Regular cardiac myocyte (primary cell): ENCODE results near the gene IGSF9B. TPM values are rescaled to one million over a fixed set of nuclear protein-coding genes. Genes with fewer than 3 reads are reported as not detected.

Experiments used
- total RNA-seq: library from RNA; depleted of rRNA; stranded (reverse); fragments of >200 nt; gene quantifications from 2 replicates; pipeline ENCODE4 v1.2.3, GENCODE V29; 2014

IGSF9B gene, protein sequence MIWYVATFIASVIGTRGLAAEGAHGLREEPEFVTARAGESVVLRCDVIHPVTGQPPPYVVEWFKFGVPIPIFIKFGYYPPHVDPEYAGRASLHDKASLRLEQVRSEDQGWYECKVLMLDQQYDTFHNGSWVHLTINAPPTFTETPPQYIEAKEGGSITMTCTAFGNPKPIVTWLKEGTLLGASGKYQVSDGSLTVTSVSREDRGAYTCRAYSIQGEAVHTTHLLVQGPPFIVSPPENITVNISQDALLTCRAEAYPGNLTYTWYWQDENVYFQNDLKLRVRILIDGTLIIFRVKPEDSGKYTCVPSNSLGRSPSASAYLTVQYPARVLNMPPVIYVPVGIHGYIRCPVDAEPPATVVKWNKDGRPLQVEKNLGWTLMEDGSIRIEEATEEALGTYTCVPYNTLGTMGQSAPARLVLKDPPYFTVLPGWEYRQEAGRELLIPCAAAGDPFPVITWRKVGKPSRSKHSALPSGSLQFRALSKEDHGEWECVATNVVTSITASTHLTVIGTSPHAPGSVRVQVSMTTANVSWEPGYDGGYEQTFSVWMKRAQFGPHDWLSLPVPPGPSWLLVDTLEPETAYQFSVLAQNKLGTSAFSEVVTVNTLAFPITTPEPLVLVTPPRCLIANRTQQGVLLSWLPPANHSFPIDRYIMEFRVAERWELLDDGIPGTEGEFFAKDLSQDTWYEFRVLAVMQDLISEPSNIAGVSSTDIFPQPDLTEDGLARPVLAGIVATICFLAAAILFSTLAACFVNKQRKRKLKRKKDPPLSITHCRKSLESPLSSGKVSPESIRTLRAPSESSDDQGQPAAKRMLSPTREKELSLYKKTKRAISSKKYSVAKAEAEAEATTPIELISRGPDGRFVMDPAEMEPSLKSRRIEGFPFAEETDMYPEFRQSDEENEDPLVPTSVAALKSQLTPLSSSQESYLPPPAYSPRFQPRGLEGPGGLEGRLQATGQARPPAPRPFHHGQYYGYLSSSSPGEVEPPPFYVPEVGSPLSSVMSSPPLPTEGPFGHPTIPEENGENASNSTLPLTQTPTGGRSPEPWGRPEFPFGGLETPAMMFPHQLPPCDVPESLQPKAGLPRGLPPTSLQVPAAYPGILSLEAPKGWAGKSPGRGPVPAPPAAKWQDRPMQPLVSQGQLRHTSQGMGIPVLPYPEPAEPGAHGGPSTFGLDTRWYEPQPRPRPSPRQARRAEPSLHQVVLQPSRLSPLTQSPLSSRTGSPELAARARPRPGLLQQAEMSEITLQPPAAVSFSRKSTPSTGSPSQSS (N-terminal part only)
- under 0.01 TPM in 2 replicates for total RNA-seq

DNA sequence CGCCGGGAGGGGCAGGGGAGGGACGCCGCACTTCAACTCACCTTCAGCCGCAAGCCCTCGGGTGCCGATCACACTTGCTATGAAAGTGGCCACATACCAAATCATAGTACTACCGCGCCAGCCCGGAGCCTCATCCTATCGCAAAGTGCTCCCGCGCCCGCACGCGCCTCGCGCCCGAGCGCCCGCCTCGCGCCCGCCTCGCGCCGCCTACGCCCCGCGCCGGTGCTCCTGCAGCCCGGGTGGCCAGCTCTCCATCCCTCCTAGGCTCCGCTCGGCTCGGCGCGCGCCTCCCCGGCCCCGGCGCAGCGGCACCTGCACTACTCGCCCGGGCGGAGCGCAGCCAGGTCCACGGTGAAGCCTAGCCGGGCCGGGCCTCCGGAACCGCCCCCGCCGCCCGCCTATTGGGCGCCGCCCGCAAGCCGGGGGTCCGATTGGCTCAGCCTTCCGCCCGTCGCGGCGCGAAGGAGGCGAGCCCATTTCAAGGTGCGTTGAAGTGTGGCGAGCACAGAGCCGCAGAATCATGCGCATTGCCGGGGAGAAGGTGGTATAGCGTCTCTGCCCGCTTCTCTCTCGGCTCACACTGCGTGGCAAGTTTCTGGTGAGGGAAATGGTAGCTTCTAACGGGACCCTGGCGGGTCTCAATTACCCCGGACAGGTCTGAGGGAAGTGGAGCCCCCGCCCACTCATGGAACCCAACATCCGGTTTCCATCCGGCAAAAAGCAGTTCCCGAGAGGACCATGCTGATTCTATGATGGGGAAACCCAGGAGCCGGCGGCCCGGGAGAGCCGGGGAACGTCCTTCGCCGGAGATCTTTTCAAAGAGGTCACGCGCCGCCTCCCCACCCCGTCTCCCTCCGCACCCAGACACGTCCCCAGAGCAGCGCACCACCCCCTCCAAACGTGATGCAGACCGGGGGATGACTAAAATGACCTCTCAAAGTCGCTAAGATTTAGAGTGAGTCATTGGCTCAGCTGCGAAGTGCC lies at the start of gene IGSF9B:
TSS of gene IGSF9B (minus strand) at position 319 of the 984 bp plus-strand sequence. CDS start at position 105, 214 bp downstream.

Other genes starting within 250 kb of the IGSF9B start
- not detected in 2 replicates for gene SPATA19, start 111.5 kb downstream of the IGSF9B start, total RNA-seq
- gene JAM3, start 112.1 kb upstream of the IGSF9B start, total RNA-seq = 83.6 and 118 TPM in 2 replicates